HG03064 (cell line): ENCODE measurements around the gene PRR3.
"Not testable (repeated sequence)": the region's sequence is repeated elsewhere in the genome, so short reads cannot be mapped to it uniquely, and the experiment has no call there.

Experiments
- ATAC-seq: cut with Tn5 transposase; IDR thresholded peaks from one replicate; pipeline ENCODE4 v1.9.1; 2021; ENCODE audit warnings: low read depth; ENCODE audit not compliant: unreplicated experiment

The PRR3 gene, protein sequence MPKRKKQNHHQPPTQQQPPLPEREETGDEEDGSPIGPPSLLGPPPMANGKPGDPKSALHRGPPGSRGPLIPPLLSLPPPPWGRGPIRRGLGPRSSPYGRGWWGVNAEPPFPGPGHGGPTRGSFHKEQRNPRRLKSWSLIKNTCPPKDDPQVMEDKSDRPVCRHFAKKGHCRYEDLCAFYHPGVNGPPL

DNA sequence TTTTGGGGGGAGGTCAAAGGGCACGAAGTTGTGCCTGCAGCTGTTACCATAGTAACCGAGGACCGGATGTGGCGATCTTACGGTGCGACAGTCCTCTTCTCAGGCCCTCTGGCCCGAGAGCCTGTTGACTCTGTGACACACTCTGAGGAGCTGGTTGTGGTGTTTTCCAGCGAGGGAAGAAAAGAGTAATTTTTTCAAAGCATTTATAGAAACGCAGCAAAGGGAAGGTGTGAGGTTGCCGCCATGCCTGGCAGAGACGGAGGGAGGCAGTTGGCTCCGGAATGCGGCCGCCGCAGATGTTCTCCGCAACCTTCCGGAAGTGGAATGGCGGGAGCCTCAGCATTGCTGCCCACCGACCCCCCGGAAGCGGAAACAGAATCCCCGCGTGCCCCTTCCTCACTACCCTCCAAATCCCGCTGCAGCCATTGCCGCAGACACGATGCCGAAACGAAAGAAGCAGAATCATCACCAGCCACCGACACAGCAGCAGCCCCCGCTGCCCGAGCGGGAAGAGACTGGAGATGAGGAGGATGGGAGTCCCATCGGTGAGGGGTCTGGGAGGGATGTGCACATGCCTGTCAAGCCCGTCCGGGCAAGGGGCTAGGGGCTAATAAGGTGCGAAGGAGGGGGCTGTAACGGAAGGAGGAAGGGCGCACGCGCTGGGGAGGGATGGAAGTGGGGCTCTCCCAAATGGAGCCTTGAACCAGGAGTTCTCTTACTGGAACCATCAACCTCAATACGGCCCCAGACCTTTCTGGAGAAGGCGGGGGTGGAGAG, at the start of gene PRR3:
Gene PRR3 (plus strand): TSS at position 390 of the 777 bp plus-strand sequence. CDS start 50 bp downstream, at position 440.
- peak; percentile 49 for ATAC-seq

DNA sequence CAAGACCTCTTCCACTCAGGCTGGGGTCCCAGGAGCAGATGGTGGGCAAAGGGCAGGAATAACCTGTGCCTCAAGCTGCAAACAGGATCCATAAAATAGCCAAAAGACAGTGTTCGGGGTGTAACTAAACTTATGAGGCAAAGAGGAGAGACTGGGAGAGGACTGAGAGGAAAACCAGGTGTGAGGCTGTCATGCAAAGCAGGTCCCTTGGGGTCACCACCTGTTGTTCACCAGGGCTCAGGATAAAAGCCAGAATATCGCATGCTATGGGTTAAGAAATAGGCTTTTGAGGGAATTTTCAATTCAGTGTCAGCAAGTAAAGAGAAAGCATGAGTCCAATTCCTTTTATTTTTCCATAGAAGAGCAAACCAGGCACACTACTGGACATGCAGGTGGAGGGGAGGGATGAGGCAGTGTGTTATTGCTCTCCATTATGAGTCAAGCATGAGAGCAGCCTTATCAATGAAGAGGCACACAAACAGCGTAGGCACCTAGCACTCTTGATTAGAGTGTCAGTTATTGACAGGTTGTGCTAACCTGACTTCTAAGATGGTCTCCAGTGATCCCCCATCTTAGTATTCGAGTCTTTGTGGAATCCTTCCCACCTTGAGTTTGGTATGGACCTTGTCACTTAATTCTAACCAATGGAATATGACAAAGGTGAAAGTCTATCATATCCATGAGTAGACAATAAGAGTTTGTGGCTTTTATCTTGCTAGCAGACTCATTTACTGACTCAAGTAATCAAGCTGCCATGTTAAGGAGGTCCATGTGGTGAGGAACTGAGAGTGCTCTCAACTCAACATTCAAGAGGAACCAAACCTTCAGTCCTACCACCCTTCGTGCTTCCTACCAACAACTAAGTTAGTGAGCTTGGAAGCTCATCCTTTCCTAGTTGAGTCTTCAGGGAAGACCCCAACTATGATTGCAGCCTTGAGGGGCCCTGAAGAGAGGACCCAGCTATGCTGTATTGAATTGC, 49.0 kb upstream of the PRR3 start:
- no peak for ATAC-seq

DNA sequence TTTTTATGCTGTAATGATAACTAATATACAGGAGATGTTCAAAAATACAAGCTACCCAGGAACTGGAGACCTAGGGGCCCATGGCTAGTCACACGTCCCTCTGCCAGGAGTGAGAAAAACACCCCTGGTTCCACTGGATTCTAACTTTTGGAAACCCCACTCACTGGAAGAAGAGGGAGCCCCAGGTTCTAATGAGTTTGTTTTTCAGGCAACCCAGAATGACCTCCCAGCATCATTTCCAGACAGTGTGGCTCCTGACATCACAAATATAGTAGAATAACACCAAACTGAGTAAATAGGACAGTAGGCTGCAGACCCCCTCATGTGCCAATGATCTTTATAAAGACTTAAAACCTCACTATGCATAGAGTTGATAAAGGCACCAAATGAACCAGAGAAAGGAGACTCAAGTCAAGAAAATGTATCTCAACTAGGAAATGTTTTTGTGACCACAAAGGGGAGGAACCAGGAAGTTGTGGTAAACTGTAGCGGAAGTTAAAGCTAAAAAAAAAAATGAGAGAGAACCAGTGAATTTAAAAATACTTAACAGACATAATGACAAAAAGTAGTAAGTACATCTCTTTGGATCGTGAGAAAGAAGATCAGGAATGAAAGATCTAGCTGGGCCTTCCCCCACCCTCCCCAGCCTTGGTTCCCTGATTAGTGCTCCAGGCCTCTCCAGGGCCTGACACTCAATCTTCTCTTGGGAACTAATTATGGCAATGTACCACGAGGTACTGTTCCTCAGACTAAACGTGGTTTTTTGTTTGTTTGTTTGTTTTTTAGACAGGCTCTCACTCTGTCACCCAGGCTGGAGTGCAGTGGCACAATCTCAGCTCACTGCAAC, 48.0 kb upstream of the PRR3 start:
- no peak for ATAC-seq

DNA sequence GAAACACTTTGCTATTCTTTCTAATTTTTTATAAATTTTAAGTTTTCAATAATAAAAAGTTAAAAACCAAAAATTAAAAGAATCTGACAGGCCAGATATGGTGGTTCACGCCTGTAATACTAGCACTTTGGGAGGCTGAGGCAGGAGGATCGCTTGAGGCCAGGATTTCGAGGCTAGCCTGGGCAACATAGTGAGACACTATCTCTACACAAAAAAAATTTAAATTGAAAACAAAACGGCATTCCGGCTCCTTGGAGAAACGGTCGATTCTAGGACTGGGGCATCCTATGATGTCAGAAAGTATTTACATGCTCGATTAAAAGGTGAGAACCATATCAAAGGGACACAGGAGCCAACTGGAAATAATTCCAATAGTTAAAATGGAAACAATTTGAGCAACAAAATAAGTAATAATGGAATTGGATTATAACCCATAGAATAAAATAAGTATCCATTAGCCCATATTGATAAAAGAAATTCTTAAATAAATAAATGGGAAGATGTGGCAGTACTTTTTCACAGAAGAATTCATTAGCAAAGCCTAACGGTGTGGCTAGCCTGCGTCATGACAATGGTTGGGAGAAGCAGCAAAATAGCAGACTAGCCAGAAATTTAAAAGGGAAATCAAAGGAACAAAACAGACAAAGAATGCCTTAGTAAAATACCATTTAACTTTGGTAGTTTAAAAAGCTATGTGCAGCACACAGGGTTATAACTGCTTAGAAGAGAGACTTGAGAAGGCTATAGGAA, 46.5 kb upstream of the PRR3 start:
- no peak for ATAC-seq

DNA sequence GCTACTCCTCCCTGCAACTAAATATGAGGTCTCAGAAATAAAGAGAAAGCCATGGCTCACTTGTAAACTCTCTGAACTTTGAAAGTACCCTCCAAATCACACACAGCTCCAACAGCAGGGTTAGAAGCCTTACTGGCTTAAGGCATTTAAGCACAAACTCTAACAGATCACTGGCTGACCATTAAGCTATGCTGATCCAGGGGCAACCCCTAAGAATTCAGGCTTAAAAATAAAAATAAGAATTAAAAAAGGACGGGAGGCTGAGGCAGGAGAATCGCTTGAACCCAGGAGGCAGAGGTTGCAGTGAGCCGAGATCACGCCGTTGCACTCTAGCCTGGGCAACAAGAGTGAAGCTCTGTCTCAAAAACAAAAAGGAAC, 45.9 kb upstream of the PRR3 start:
- no peak for ATAC-seq

DNA sequence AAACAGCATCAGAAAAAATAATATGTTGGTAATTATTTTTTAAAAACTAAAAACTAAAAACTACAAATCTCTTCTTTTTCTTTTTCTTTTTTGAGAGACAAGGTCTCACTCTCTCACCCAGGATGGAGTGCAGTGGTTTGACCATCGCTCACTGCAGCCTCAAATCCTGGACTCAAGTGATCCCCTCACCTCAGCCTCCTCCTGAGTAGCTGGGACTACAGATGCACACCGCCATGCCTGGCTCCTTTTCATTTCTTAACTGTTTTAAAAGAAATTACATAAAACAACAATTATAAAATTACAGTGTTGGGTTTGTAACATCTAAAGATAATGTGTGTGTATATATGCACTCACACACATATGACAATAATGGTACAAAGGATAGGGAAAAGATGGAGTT, 43.6 kb upstream of the PRR3 start:
- no peak for ATAC-seq

DNA sequence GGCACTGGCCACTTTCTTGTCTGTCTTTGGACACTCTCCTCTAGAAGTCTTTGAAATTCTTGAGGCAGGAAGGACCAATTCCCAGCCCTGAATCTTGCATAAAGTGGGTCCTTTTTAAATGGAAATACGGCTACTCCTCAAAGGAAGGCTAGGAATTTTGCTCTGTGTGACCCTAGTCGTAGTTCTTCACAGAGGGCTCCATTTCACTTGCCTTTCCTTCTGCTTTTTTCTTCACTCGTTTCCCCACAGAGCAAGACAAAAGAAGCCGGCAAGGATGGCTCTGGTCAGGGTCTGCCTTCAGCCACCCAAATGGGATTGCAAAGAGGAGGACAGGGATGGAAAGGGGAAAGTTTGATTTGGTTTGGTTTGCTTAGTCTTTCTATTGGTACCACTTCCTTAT, 42.0 kb upstream of the PRR3 start:
- ATAC-seq, result no peak

DNA sequence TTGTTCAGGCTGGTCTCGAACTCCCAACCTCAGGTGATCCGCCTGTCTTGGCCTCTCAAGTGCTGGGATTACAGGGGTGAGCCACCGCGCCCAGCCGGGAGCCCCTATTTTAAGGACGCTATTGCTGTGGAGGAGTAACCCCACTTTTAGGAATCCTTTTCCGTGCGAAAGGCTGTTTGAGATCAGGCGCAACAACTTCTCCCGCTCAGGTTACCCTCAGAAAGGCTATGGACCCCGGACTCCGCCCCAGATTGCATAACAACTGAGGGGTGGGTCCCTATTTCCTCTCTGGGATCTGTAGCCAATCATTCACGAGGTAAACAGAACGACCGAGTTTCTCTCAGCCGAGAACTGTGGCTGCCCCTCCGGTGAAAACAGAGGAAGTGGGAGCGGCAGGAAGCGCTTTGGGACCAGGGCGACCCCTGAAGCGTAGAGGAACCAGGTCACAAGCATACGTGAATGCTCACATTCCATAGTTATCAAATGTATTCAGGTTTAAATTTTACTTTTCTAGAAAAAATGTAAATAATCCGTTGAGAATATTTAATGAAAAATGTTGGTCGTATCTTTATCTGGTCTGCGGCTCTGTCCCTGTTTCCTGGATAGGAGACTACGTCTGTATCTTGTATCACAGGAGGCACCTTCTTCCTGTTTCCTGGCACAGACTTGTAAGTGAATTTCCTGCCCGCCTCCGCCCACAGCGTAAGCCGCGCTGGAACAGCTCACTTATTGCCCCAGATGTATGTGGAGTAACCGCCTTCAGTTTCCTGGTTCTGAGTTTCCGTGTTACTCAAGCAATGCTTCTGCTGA, 40.9 kb upstream of the PRR3 start:
- no peak for ATAC-seq

DNA sequence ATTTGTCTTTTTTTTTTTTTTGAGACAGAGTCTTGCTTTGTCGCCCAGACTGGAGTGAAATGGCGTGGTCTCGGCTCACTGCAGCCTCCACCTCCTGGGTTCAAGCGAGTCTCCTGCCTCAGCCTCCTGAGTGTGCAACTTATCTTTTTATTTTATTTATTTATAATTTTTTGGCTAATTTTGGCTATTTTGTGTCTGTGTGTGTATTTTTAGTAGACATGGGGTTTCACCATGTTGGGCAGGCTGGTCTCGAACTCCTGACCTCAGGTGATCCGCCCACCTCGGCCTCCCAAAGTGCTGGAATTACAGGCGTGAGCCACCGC, 40.4 kb upstream of the PRR3 start:
- ATAC-seq, result not testable (repeated sequence)

DNA sequence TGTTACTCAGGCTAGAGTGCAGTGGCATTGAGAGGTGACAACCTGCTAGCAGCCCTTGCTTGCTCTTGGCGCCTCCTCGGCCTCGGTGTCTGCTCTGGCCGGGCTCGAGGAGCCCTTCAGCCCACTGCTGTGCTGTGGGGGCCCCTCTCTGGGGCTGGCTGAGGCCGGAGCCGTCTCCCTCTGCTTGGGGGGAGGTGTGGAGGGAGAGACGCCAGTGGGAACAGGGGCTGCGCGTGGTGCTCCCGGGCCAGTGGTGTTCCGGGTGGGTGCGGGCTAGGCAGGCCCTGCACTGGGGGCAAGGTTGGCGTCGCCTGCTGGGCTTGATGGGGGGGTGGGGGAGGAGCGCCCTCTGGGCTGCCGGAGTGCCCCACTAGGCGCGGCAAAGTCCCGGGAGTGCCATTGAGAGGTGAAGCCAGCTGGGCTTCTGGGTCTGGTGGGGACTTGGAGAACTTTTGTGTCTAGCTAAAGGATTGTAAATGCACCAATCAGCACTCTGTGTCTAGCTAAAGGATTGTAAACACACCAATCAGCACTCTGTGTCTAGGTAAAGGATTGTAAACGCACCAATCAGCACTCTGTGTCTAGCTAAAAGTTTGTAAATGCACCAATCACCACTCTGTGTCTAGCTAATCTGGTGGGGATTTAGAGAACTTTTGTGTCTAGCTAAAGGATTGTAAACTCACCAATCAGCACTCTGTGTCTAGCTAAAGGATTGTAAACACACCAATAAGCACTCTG, 39.2 kb upstream of the PRR3 start:
- ATAC-seq, result not testable (repeated sequence)

DNA sequence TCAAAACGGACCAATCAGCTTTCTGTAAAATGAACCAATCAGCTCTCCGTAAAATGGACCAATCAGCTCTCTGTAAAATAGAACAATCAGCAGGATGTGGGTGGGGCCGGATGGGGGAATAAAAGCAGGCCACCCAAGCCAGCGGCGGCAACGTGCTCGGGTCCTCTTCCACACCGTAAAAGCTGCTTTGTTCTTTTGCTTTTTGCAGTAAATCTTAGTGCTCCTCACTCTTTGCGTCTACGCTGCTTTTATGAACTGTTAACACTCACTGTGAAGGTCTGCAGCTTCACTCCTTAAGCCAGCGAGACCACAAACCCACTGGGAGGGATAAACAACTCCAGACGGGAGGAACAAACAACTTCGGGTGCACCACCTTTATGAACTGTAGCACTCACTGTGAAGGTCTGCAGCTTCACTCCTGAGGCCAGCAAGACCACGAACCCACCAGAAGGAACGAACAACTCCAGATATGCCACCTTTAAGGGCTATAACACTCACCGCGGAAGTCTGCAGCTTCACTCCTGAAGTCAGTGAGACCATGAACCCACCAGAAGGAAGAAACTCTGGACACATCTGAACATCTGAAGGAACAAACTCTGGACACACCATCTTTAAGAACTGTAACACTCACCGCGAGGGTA, 38.5 kb upstream of the PRR3 start:
- ATAC-seq, result not testable (repeated sequence)

DNA sequence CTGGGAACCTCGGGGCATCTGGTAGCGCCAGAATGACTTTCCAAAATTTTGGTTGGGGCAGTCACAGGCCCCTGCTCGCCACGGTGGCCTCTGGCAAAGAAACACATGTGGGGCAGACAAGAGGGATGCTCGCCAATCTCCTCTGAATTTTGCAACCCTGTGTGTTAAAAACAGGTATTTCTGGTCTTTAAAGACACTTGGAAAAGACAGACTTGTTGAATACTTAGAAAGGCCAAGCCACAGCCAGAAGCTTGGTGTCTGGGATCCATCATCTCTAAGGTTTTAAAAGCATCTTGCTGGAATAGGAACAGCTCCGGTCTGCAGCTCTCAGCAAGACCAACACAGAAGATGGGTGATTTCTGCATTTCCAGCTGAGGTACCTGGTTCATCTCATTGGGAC, 36.6 kb upstream of the PRR3 start:
- ATAC-seq, result no peak

DNA sequence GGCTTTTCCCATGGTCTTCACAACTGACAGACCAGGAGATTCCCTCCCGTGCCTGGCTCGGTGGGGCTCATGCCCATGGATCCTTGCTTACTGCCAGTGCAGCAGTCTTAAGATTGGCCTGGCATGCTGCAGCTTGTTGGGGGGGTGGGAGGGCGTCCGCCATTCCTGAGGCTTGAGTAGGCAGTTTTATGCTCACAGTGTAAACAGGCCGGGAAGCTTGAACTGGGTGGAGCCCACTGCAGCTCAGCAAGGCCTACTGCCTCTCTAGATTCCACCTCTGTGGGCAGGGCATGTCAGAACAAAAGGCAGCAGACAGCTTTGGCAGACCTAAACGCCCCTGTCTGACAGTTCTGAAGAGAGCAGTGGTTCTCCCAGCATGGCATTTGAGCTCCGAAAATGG, 36.0 kb upstream of the PRR3 start:
- not testable (repeated sequence) for ATAC-seq

DNA sequence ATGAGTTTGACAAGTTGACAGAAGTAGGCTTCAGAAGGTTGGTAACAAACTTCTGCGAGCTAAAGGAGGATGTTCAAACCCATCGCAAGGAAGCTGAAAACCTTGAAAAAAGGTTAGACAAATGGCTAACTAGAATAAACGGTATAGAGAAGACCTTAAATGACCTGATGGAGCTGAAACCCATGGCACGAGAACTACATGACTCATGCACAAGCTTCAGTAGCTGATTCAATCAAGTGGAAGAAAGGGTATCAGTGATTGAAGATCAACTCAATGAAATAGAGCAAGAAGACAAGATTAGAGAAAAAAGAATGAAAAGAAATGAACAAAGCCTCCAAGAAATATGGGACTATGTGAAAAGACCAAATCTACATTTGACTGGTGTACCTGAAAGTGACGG, 35.1 kb upstream of the PRR3 start:
- not testable (repeated sequence) for ATAC-seq

DNA sequence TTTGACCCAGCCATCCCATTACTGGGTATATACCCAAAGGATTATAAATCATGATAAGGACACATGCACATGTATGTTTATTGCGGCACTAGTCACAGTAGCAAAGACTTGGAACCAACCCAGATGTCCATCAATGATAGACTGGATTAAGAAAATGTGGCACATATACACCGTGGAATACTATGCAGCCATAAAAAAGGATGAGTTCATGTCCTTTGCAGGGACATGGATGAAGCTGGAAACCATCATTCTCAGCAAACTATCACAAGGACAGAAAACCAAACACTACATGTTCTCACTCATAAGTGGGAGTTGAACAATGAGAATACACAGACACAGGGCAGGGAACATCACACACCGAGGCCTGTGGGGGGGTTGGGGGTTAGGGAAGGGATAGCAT, 30.7 kb upstream of the PRR3 start:
- ATAC-seq, result not testable (repeated sequence)

DNA sequence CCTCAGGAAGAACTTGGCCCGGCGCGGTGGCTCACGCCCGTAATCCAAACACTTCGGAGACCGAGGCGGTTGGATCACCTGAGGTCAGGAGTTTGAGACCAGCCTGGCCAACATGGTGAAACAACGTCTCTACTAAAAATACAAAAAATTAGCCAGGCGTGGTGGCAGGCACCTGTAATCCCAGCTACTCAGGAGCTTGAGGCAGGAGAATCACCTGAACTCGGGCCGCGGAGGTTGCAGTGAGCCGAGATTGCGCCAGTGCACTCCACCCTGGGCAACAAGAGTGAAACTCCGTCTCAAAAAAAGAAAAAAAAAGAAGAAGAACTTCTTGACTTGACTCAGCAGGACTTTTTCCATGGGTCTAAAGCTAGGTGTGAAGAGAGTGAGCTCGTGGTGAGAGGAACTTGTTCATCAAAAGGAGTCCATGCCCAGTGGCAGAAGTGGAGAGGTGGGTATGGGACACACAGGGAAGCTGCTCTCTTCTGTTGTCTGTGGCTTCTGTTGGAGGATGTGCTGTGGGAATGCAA, 27.7 kb upstream of the PRR3 start:
- ATAC-seq, result not testable (repeated sequence)

DNA sequence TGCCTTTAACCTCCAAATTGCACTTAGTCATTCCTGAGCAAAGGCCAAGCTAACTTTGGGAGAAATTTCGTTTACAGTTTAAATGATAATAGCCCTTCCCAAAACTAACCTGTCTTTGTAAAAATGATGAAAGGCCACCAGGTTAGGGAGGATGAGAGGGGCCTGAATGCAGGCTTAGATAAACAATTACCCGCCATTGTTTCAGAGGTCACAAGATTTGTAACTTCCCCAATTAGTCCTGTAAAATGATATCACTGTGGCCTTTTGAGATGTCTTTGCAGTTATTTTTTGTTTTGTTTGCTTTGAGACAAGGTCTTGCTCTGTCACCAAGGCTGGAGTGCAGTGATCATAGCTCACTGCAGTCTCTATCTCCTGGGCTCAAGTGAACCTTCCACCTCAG, 27.1 kb upstream of the PRR3 start:
- ATAC-seq, result no peak
